Mucosa of descending colon (tissue), 3 donors: ENCODE results near the gene APLF. TPM values are rescaled to one million over a fixed set of nuclear protein-coding genes. Genes with fewer than 3 reads are reported as not detected.
"Not testable (repeated sequence)": the region's sequence is repeated elsewhere in the genome, so short reads cannot be mapped to it uniquely, and the experiment has no call there.

Source experiments
- ATAC-seq: fragments of 200-7000 bp; cut with Tn5 transposase; one replicate; pipeline ENCODE4 v1.9.1; 2020; ENCODE audit warnings: mild to moderate bottlenecking, moderate library complexity
- DNase-seq, 3 donors: peaks; one replicate each; pipeline ENCODE4 v3.0.0-alpha.2; 2020
- H3K36me3 ChIP-seq: fragments of 200-600 bp; one replicate; pipeline ENCODE4 v1.8.0; 2021; ENCODE audit warnings: low read depth, mild to moderate bottlenecking
- H3K4me1 ChIP-seq: fragments of 200-600 bp; one replicate; pipeline ENCODE4 v1.8.0; 2021; ENCODE audit warnings: low read depth, mild to moderate bottlenecking
- H3K4me3 ChIP-seq: fragments of 200-600 bp; one replicate; pipeline ENCODE4 v1.8.0; 2021; ENCODE audit warnings: mild to moderate bottlenecking
- H3K9me3 ChIP-seq: fragments of 200-600 bp; one replicate; pipeline ENCODE4 v1.8.0; 2021; ENCODE audit warnings: mild to moderate bottlenecking
- intact Hi-C, 2 donors: fragments of 100-400 bp; cut with DNase I in 1 of 2; cut with micrococcal nuclease in 1 of 2; formaldehyde crosslinking; loops; one replicate each; pipeline versions ENCODE4 v1.11.0 to v1.11.1; 2022; cut with DNase I, micrococcal nuclease
- total RNA-seq, 3 donors: library from RNA; stranded (reverse); fragmentation: NEBNext Ultra II Directional in 2 of 3; extraction: Animal tissue kit (Norgen Biotek cat#: 25700) in 2 of 3; gene quantifications; one replicate each; pipeline versions ENCODE4 v1.2.1 to v1.2.4, GENCODE V29; 2021 to 2023
- TF ChIP-seq, protein P1 (sequence below): fragments of 200-600 bp; IDR thresholded peaks from one replicate; pipeline ENCODE4 v1.8.0; 2022; ENCODE audit warnings: antibody characterized with exemption, mild to moderate bottlenecking
- donor health status: DM: no; HTN: no; CAD: no; lungs with moderate emphysema.
- donor health status: DM: no; HTN: no; CAD: no.
- donor health status: DM: no; HTN: yes; CAD: no.

The APLF gene
- total RNA-seq, 3 donors from 2014 or later: 1.9 to 9.7 (median 2.7) TPM

DNA sequence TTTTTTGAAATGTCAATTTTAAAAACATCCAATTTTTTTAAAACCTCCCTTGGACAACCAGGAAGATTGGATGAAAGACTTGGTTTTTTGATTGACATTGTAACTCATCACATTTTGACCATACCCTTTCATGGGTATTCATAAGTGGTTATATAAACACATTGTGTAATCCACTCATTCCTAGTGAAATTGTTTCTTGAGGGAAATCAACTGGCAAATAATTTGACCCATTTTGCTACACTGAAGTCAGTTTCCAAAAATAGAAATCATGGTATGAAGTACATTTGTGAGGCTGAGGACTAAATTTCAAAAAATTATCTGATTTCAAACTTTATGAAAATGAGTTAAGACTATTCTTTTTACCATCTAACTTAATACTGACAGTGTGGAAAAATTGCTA, 31.8 kb upstream of the APLF start:
- H3K36me3 ChIP-seq: no peaks in the 10 kb centered on the region
- TF ChIP-seq, protein P1, sequence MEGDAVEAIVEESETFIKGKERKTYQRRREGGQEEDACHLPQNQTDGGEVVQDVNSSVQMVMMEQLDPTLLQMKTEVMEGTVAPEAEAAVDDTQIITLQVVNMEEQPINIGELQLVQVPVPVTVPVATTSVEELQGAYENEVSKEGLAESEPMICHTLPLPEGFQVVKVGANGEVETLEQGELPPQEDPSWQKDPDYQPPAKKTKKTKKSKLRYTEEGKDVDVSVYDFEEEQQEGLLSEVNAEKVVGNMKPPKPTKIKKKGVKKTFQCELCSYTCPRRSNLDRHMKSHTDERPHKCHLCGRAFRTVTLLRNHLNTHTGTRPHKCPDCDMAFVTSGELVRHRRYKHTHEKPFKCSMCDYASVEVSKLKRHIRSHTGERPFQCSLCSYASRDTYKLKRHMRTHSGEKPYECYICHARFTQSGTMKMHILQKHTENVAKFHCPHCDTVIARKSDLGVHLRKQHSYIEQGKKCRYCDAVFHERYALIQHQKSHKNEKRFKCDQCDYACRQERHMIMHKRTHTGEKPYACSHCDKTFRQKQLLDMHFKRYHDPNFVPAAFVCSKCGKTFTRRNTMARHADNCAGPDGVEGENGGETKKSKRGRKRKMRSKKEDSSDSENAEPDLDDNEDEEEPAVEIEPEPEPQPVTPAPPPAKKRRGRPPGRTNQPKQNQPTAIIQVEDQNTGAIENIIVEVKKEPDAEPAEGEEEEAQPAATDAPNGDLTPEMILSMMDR: no peak
- intact Hi-C loops: no loop called here
- H3K4me1 ChIP-seq: no peaks in the 10 kb centered on the region
- ATAC-seq (no peak), DNase-seq (no peak)
- H3K4me3 ChIP-seq: no peak overlapping the region
- no peaks in the 10 kb centered on the region for H3K9me3 ChIP-seq

DNA sequence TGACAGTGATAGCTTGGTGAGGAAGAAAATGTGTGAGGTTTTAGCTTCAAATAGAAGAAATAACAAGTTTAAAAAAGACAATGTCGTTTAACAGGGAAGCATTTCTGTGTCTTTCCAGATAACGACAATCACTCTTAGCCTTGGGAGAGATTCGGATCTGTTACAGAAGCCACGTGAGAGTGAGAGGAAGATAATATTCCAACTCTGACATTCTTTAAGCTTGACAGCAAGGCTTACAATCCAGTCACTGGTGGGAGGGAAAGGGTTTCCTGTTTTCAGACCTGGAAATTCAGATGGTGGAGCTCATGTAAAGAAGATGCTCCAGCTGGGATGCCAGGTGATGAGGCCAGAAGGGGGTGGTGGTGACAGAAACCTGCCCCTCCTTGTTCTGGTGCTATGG, 31.1 kb upstream of the APLF start:
- intact Hi-C loops: no loop called here
- ATAC-seq: no peak
- DNase-seq: no peak
- H3K4me1 ChIP-seq: no peaks in the 10 kb centered on the region
- TF ChIP-seq, protein P1: no peak
- no peak overlapping the region for H3K4me3 ChIP-seq
- H3K36me3 ChIP-seq: no peaks in the 10 kb centered on the region
- H3K9me3 ChIP-seq: no peaks in the 10 kb centered on the region

DNA sequence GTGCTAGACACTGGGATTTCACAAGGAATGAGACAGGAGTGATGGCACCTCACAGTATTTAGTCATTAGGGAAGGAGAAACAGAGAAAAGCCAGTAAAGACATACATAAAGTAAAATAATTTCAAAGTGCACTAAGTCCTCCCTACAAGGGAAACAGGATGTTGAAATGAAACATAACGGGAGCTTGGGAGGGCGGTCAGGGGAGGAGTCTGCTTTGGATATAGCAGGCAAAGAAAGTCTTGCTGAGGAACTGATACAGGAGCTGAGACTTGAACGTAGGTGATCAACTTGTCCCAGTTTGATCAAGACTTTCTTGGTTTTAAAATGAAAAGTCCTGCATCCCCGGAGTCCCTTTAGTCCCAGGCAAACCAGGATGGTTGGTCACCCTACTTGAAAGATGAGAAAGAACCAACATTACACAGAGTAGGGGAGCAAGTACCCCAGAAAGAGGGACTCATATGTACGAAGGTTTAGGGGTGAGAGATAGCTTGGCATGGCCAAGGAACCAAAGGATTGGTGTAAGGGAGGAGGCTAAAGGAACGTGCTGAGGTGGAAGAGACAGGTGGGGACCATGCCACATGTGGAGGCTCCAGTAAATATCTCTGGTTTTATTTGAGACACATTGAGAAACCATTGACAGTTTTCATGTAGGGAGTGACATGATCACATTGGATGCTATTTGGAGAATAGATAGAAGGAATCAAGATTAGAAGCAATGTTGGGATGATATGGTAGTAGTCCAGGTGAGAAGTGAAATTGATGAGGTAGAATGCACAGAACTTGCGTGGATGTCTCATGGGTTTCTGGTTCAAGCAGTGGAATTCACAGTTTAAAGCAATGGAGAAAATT, 28.7 kb upstream of the APLF start:
- intact Hi-C loops: no loop called here
- no peak for DNase-seq
- H3K4me3 ChIP-seq: no peak overlapping the region
- H3K4me1 ChIP-seq: no peaks in the 10 kb centered on the region
- TF ChIP-seq, protein P1: no peak
- ATAC-seq: no peak
- H3K36me3 ChIP-seq: no peaks in the 10 kb centered on the region
- H3K9me3 ChIP-seq: no peaks in the 10 kb centered on the region

DNA sequence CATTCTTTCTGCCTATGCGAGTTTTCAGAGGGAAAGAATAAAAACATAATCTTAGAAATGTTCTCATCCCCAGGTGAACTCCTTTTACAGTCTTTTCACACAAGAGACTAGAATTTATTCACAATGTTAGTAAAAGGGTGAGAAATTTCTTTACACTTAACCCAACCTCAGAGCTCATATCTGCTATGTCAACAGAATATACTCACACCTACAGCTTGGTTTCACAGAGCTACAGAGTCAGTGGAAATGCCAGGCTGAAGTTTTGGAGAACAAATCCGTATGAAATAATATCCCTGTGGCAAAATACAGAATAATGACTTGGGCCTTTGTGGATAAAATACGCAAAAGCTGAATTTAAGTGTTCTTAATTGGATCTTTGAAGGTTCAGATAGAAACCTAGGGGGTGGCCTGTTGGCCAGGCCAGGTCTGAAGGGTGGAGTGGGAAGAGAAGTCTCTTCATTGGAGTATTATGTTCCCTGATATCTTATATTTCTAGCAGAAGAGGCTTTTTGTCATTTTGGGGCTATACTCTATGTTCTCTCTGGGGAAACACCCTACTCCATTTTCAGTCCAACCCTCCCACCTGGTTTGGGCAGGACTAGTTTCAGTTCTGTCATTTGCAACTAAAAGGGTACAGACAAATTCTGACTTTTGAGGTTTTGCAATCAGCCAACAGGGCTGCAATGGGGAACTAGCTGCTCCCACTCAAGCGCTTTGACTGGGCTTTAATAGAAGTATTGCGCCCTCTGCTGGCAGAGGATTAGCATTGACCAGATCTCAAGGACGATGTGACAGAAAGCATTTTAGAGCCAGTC, 26.0 kb upstream of the APLF start:
- DNase-seq: peak; percentile 47 to 77 (median 59)
- TF ChIP-seq, protein P1: peak; percentile 79
- intact Hi-C loops: loop anchor here (5.0 kb wide), 2 partner anchors 79 to 319 kb away; no protein-coding TSS in a partner anchor

DNA sequence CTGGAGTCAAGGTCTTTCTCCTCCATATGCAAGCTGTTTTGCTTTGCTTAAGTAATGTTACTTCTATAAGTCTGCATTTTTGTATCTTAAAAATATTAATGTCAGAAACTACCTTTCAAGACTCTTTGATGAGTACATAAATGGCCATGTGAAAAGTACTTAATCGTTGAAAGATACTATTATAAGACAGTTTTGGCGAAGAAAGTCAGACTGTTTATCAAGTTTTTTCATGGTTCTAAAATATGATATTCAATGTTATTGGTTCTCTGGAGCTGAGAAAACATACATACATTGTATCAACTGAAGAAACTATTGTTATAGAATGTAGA, 25.4 kb upstream of the APLF start:
- H3K9me3 ChIP-seq: no peaks in the 10 kb centered on the region

More for the DNA sequence above, 26.0 kb upstream of the APLF start:
- H3K9me3 ChIP-seq: no peaks in the 10 kb centered on the region
- no peaks in the 10 kb centered on the region for H3K36me3 ChIP-seq
- no peak overlapping the region for H3K4me3 ChIP-seq
- no peaks in the 10 kb centered on the region for H3K4me1 ChIP-seq
- peak; percentile 96 for ATAC-seq

DNA sequence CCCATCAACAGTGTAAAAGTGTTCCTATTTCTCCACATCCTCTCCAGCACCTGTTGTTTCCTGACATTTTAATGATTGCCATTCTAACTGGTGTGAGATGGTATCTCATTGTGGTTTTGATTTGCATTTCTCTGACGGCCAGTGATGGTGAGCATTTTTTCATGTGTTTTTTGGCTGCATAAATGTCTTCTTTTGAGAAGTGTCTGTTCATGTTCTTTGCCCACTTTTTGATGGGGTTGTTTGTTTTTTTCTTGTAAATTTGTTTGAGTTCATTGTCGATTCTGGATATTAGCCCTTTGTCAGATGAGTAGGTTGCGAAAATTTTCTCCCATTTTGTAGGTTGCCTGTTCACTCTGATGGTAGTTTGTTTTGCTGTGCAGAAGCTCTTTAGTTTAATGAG, 21.0 kb upstream of the APLF start:
- H3K4me3 ChIP-seq, H3K4me1 ChIP-seq, H3K9me3 ChIP-seq, DNase-seq, intact Hi-C loops, H3K36me3 ChIP-seq, ATAC-seq: not testable (repeated sequence)

More for the DNA sequence above, 25.4 kb upstream of the APLF start:
- DNase-seq (no peak), ATAC-seq (no peak)
- Histone ChIP-seq H3K4me1 (no peaks in the 10 kb centered on the region), H3K4me3 (no peak overlapping the region), H3K36me3 (no peaks in the 10 kb centered on the region)
- TF ChIP-seq, protein P1: no peak
- intact Hi-C loops: loop anchor here (5.0 kb wide), 2 partner anchors 80 to 320 kb away; no protein-coding TSS in a partner anchor
